Astrocyte (in vitro differentiated cells and primary cell): ENCODE results near the gene LRRTM3.

Experiments
- CTCF ChIP-seq: IDR thresholded peaks from 2 replicates; pipeline ENCODE4 v1.5.1; 2011; ENCODE audit warnings: low read depth, mild to moderate bottlenecking, inconsistent platforms, low read length, moderate library complexity; ENCODE audit not compliant: insufficient read depth
- EZH2 ChIP-seq: IDR thresholded peaks from 2 replicates; pipeline ENCODE4 v1.6.1; 2012; ENCODE audit warnings: mild to moderate bottlenecking, low read length, inconsistent platforms; ENCODE audit not compliant: insufficient read depth

GRCh38 chr10:67011981-67012380 is 86.1 kb downstream of the LRRTM3 start:
- TF ChIP-seq CTCF = no peak
- no peak for TF ChIP-seq EZH2
